OCI-LY7 (cell line): ENCODE measurements around the gene ZNF786. TPM values are rescaled to one million over a fixed set of nuclear protein-coding genes. Genes with fewer than 3 reads are reported as not detected.

Source experiments
- BruUV-seq: library from RNA; stranded (reverse); fragments of 400-500 nt; replicated peaks from 2 replicates; lab custom pipeline; 2021; lab: Mats Ljungman, UMichigan
- CTCF ChIA-PET: fragments of 300-600 bp; sonication (Branson Sonifier 250); formaldehyde crosslinking; loops from one replicate; lab custom pipeline; 2022; ENCODE audit warnings: antibody characterized with exemption; ENCODE audit not compliant: unreplicated experiment; lab: Charles Lee
- POLR2A ChIA-PET: fragments of 300-600 bp; sonication (Branson Sonifier 250); formaldehyde crosslinking; loops from one replicate; lab custom pipeline; 2022; ENCODE audit warnings: antibody characterized with exemption; lab: Charles Lee
- DNase-seq: peaks from one replicate; pipeline ENCODE4 v3.0.0-alpha.2; 2015; ENCODE audit warnings: low spot score
- H2AFZ ChIP-seq: fragments of 200-600 bp; sonication (generic), shearing (Covaris generic); 2 replicates; pipeline ENCODE4 v1.6.1; 2014; ENCODE audit warnings: mild to moderate bottlenecking, antibody characterized with exemption, low read length, moderate library complexity
- H3K27ac ChIP-seq: fragments of 200-600 bp; sonication (generic); 2 replicates; pipeline ENCODE4 v1.5.1; 2014; ENCODE audit warnings: mixed run types, low read depth, mild to moderate bottlenecking, moderate library complexity, low read length, inconsistent platforms; ENCODE audit not compliant: poor library complexity, severe bottlenecking
- H3K36me3 ChIP-seq: fragments of 200-600 bp; sonication (generic); 2 replicates; pipeline ENCODE4 v1.6.1; 2014; ENCODE audit warnings: mild to moderate bottlenecking, antibody characterized with exemption, low read length, moderate library complexity, mixed read lengths; ENCODE audit not compliant: insufficient read depth
- H3K4me1 ChIP-seq: fragments of 200-600 bp; sonication (generic); 2 replicates; pipeline ENCODE4 v1.5.1; 2014; ENCODE audit warnings: mild to moderate bottlenecking, low read length; ENCODE audit not compliant: insufficient read depth, poor library complexity, severe bottlenecking
- H3K4me2 ChIP-seq: fragments of 200-600 bp; sonication (generic); 2 replicates; pipeline ENCODE4 v1.6.1; 2014; ENCODE audit warnings: mild to moderate bottlenecking, low read length
- H3K4me3 ChIP-seq: fragments of 200-600 bp; sonication (generic); 2 replicates; pipeline ENCODE4 v1.5.1; 2014; ENCODE audit warnings: mild to moderate bottlenecking, low read depth, low read length; ENCODE audit not compliant: poor library complexity, severe bottlenecking
- H3K79me2 ChIP-seq: fragments of 200-600 bp; sonication (generic); 2 replicates; pipeline ENCODE4 v1.6.1; 2016; ENCODE audit warnings: low read depth, mild to moderate bottlenecking, low read length, moderate library complexity, mixed read lengths; ENCODE audit not compliant: insufficient read depth
- H3K9me2 ChIP-seq: fragments of 200-600 bp; sonication (generic); 2 replicates; pipeline ENCODE4 v1.6.1; 2016; ENCODE audit warnings: mild to moderate bottlenecking, low read length, mixed read lengths; ENCODE audit not compliant: insufficient read depth
- H3K9me3 ChIP-seq: fragments of 200-600 bp; sonication (generic); 2 replicates; pipeline ENCODE4 v1.6.1; 2014; ENCODE audit warnings: mild to moderate bottlenecking, mixed run types, low read length, mixed read lengths
- H4K20me1 ChIP-seq: fragments of 200-600 bp; sonication (generic); 2 replicates; pipeline ENCODE4 v1.6.1; 2014; ENCODE audit warnings: mild to moderate bottlenecking, antibody characterized with exemption, low read length, moderate library complexity, mixed read lengths; ENCODE audit not compliant: insufficient read depth
- CTCF ChIP-seq: fragments of 200-600 bp; sonication (generic); conservative IDR thresholded peaks from 2 replicates; pipeline ENCODE4 v1.5.1; 2014; ENCODE audit warnings: mild to moderate bottlenecking, antibody characterized with exemption, low read length, moderate library complexity, mixed read lengths
- EZH2phosphoT487 ChIP-seq: fragments of 200-600 bp; sonication (generic); IDR thresholded peaks from 2 replicates; pipeline ENCODE4 v1.6.1; 2018; ENCODE audit warnings: low read depth, borderline replicate concordance, mild to moderate bottlenecking, mixed run types, antibody characterized with exemption, low read length, moderate library complexity, mixed read lengths
- intact Hi-C: fragments of 100-400 bp; cut with micrococcal nuclease; formaldehyde crosslinking; loops from one replicate; pipeline ENCODE4 v1.10.0; 2022; ENCODE audit not compliant: unreplicated experiment
- small RNA-seq: library from RNA; depleted of rRNA; stranded (forward); fragments of <200 nt; gene quantifications from one replicate; pipeline ENCODE3, GENCODE V24; 2014
- total RNA-seq, 2 experiments: library from RNA; depleted of rRNA in 1 of 2; stranded (reverse); fragments of >200 nt in 1 of 2; shearing (Covaris generic) in 1 of 2; gene quantifications; 2 replicates each; pipeline ENCODE4 v1.2.3, GENCODE V29; 2014 to 2022

ZNF786 gene
- total RNA-seq, 2 experiments from 2014 or later: 5.1 to 7.7 TPM

DNA sequence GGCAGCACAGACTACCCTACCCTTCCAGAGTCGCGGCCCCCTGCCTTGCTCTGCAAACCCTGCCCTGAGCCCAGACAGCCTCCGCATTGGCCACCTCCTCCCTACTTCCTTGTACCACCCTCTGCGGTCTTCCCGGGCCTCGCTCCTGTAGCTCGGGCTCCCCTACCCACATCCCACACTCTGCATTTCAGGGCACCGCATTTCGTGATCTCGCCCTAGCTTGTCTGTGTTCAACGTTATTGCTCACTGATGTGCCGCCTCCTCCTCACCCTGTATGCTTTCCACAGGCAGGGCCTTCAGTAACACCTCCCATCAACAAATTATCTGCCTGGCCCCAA is 68.8 kb downstream of the ZNF786 start:
- Histone ChIP-seq H3K27ac (no peak overlapping the region), H3K4me3 (no peak overlapping the region), H3K9me3 (no peaks in the 10 kb centered on the region), H2AFZ (no peak overlapping the region), H4K20me1 (peaks cover 7% of the 10 kb centered on the region), H3K4me2 (no peak overlapping the region), H3K4me1 (peaks cover 31% of the 10 kb centered on the region), H3K79me2 (peaks cover 52% of the 10 kb centered on the region), H3K36me3 (peaks cover 74% of the 10 kb centered on the region), H3K9me2 (no peaks in the 10 kb centered on the region)
- BruUV-seq: no TSS peak
- DNase-seq: no peak
- intact Hi-C loops: no loop called here
- ChIA-PET CTCF (no interaction called here), POLR2A (interaction anchor here (0.6 to 0.8 kb wide), 2 partner anchors 30 to 149 kb away, joined by 3 to 5 read pairs; no protein-coding TSS in a partner anchor)
- TF ChIP-seq CTCF (no peak), EZH2phosphoT487 (no peak)

GRCh38 chr7:149020483-149020882 is 70.0 kb downstream of the ZNF786 start:
- TF ChIP-seq CTCF (no peak), EZH2phosphoT487 (no peak)
- no peak overlapping the region for H3K4me2 ChIP-seq
- H3K36me3 ChIP-seq: peaks cover 79% of the 10 kb centered on the region
- H3K79me2 ChIP-seq: peaks cover 40% of the 10 kb centered on the region
- no TSS peak for BruUV-seq
- H2AFZ ChIP-seq: no peak overlapping the region
- peaks cover 1% of the 10 kb centered on the region for H4K20me1 ChIP-seq
- H3K9me2 ChIP-seq: no peaks in the 10 kb centered on the region
- DNase-seq: no peak
- H3K4me1 ChIP-seq: peaks cover 19% of the 10 kb centered on the region
- intact Hi-C loops: no loop called here
- ChIA-PET POLR2A (no interaction called here), CTCF (no interaction called here)
- H3K9me3 ChIP-seq: no peaks in the 10 kb centered on the region
- no peak overlapping the region for H3K4me3 ChIP-seq
- H3K27ac ChIP-seq: no peak overlapping the region

Small RNA genes within 50 kb of the gene (small RNA-seq; reads per million reads assigned to genes)
- gene COX6B1P1 (not detected), gene RN7SL521P (not detected), gene RNU6-650P (not detected)

Other genes starting within 250 kb of the ZNF786 start
- gene EZH2, start 206.4 kb downstream of the ZNF786 start, total RNA-seq (2014; rRNA removed; shearing (Covaris generic)): 45.5 and 60.2 TPM in 2 replicates
- gene EZH2, start 206.4 kb downstream of the ZNF786 start, total RNA-seq (2022): 72.2 and 73.3 TPM in 2 replicates
- 130 TPM in 2 replicates for gene PDIA4, start 62.2 kb downstream of the ZNF786 start, total RNA-seq (2014; rRNA removed; shearing (Covaris generic))
- 120 and 141 TPM in 2 replicates for gene PDIA4, start 62.2 kb downstream of the ZNF786 start, total RNA-seq (2022)
- gene ZNF425, start 35.6 kb upstream of the ZNF786 start, total RNA-seq (2014; rRNA removed; shearing (Covaris generic)): 0.28 and 1.4 TPM in 2 replicates
- 1.1 and 1.6 TPM in 2 replicates for gene ZNF425, start 35.6 kb upstream of the ZNF786 start, total RNA-seq (2022)
- gene ZNF398, start 56.7 kb upstream of the ZNF786 start, total RNA-seq (2014; rRNA removed; shearing (Covaris generic)): 11.4 and 11.8 TPM in 2 replicates
- 14.2 and 15.5 TPM in 2 replicates for gene ZNF398, start 56.7 kb upstream of the ZNF786 start, total RNA-seq (2022)
- gene ZNF282, start 104.8 kb upstream of the ZNF786 start, total RNA-seq (2014; rRNA removed; shearing (Covaris generic)): 13.3 and 15.4 TPM in 2 replicates
- 26.6 and 28.3 TPM in 2 replicates for gene ZNF282, start 104.8 kb upstream of the ZNF786 start, total RNA-seq (2022)
- 11.6 and 13.1 TPM in 2 replicates for gene ZNF212, start 148.9 kb upstream of the ZNF786 start, total RNA-seq (2014; rRNA removed; shearing (Covaris generic))
- 12.7 and 14.1 TPM in 2 replicates for gene ZNF212, start 148.9 kb upstream of the ZNF786 start, total RNA-seq (2022)
- gene ZNF783, start 171.5 kb upstream of the ZNF786 start, total RNA-seq (2014; rRNA removed; shearing (Covaris generic)): 10.5 and 13.1 TPM in 2 replicates
- gene ZNF783, start 171.5 kb upstream of the ZNF786 start, total RNA-seq (2022): 18.8 and 19.4 TPM in 2 replicates